Rectal smooth muscle tissue (tissue), 1 donor: ENCODE data around the gene FAM193B.
A peak's percentile ranks its signal among the peaks of the same experiment; 100 is the strongest.

Experiments used
- H3K27ac ChIP-seq: one replicate; pipeline ENCODE4 v1.7.0; 2013; ENCODE audit warnings: low read depth, low read length, inconsistent platforms
- H3K27me3 ChIP-seq: one replicate; pipeline ENCODE4 v1.7.0; 2013; ENCODE audit warnings: low read length; ENCODE audit not compliant: control insufficient read depth, insufficient read depth
- H3K36me3 ChIP-seq: one replicate; pipeline ENCODE4 v1.7.0; 2013; ENCODE audit warnings: low read length; ENCODE audit not compliant: control insufficient read depth, insufficient read depth
- H3K4me1 ChIP-seq: one replicate; pipeline ENCODE4 v1.7.0; 2013; ENCODE audit warnings: low read length; ENCODE audit not compliant: control insufficient read depth, insufficient read depth
- H3K4me3 ChIP-seq: one replicate; pipeline ENCODE4 v1.7.0; 2013; ENCODE audit warnings: low read length
- H3K9ac ChIP-seq: one replicate; pipeline ENCODE4 v1.7.0; 2013; ENCODE audit warnings: low read length

FAM193B gene

GRCh38 chr5:177508221-177508611, 46.1 kb downstream of the FAM193B start:
- no peak overlapping the region for H3K27ac ChIP-seq
- H3K9ac ChIP-seq, result no peak overlapping the region
- H3K36me3 ChIP-seq, result peaks cover 14% of the 10 kb centered on the region
- H3K27me3 ChIP-seq, result no peaks in the 10 kb centered on the region
- H3K4me3 ChIP-seq, result peak overlapping the region; percentile 34
- H3K4me1 ChIP-seq, result no peaks in the 10 kb centered on the region

GRCh38 chr5:177507596-177508220, 46.7 kb downstream of the FAM193B start:
- no peak overlapping the region for H3K9ac ChIP-seq
- no peaks in the 10 kb centered on the region for H3K4me1 ChIP-seq
- H3K36me3 ChIP-seq, result peaks cover 11% of the 10 kb centered on the region
- no peaks in the 10 kb centered on the region for H3K27me3 ChIP-seq
- peak overlapping the region; percentile 17 for H3K4me3 ChIP-seq
- H3K27ac ChIP-seq, result no peak overlapping the region

DNA sequence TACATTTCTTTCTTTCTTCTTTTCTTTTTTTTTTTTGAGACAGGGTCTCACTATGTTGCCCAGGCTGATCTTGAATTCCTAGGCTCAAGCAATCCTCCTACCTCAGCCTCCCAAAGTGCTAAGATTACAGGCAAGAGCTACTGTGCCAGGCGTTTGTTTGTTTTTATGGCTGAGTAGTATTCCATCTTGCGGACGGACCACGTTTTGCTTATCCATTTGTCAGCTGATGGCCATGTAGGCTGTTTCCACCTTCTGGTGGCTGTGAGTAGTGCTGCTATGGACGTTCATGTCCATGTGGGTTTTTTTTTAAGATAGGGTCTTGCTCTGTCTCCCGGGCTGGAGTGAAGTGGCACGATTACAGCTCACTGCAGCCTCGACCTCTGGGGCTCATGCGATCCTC, 47.2 kb downstream of the FAM193B start:
- Histone ChIP-seq H3K27ac (no peak overlapping the region), H3K4me1 (no peaks in the 10 kb centered on the region), H3K27me3 (no peaks in the 10 kb centered on the region), H3K4me3 (no peak overlapping the region), H3K9ac (no peak overlapping the region), H3K36me3 (peaks cover 11% of the 10 kb centered on the region)

DNA sequence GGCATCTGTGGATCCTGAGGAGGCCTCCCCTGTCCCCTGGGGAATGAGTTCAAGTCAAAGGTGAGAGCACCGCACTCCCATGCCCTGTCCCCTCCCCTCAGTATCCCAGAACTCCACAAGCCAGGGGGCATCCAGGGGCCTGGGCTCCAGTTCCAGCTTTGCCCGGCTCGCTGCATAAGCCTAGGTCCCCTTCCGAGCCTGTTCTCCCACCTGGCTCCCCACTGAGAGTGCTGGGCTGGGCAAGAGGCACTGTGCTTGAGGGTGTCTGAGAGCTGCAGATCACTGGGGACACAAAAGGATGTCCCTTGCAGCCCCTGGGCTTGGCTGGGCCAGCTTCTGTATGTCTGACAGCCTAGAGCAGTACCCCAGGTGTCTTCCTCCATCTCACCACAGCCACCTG, 49.3 kb downstream of the FAM193B start:
- Histone ChIP-seq H3K36me3 (no peaks in the 10 kb centered on the region), H3K27me3 (no peaks in the 10 kb centered on the region), H3K27ac (no peak overlapping the region), H3K4me3 (no peak overlapping the region), H3K9ac (no peak overlapping the region), H3K4me1 (no peaks in the 10 kb centered on the region)

DNA sequence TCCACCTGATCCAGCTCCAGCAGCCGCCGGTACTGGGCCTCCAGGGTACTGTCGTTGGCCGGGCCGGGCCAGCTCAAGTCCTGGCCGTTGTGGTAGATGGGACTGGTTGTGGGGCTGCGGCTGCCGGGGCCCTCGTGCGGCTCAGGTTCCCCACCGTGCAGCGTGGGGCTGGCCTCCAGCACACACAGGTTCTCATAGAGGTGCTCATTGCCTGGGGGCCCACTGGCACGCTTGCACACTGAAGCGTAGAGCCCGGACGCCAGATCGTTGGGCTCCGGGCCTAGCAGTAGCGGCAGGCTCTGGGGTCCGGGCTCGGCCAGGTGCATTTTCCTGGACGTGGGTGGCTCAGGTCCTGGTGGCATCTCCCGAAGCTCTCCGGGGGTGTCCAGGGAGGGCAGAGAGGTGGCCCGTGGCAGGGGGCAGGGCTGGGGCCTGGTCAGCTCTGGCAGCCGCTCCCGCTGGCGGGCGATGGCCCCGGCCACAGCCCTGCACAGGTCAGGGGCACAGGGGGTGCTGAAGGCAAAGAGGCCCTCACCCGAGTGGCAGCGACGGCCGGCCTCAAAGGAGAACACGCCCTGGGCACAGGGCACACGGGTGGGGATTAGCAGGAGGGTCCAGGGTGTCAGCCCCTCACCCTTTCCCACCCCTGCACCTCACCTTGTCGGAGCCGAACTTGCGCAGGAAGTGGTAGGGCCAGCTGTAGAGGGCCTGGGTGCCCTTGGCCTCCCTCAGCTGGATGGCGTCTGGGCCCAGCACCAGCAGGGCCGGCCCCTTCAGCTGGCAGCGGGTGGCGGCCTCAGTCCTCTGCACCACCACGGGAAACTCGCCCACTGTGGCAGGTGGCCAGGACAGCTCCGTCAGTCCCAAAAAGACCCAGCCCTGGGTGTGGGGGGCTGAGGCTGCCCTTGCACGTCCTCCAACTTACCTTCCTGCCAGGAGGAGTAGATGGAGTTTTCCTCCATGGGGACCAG, 50.0 kb downstream of the FAM193B start:
- Histone ChIP-seq H3K4me3 (no peak overlapping the region), H3K27me3 (no peaks in the 10 kb centered on the region), H3K4me1 (no peaks in the 10 kb centered on the region), H3K9ac (no peak overlapping the region), H3K27ac (no peak overlapping the region), H3K36me3 (no peaks in the 10 kb centered on the region)

DNA sequence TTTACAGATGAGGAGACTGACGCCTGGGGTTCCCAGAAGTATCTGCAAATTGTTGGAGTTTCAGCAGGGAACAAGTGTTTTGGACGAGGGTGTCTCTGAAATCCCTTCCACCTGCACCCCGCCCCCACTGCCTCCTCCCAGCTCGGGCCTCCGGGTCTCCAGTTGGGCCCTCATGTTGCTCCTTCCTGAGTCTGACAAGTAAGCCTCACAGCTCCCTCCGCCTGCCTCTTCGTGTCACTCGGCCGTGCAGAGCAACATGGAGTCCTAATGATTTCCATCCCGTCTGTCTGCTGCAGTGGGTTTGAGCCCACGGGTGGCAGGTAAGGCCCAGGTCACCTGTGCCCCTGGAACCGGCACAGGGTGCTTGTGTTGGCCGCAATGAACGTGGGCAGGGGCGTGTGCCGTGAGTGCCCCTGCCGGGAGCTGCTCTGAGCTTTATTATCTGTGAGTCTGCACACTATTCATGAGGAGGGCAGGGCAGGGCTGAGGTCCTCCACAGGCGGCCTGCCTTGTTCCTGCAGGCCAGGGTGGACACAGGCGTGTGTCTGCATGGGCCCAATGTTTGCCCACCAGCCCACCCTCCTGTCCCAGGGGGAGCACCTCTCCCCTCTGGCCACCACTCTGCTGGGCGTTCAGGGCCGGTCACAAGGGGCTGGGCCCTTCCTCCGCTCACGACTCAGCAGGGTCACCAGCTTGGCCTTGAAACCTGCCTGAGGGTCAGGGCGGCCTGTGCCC, 50.8 kb downstream of the FAM193B start:
- H3K4me1 ChIP-seq, result no peaks in the 10 kb centered on the region
- peaks cover under 1% of the 10 kb centered on the region for H3K27me3 ChIP-seq
- H3K36me3 ChIP-seq, result no peaks in the 10 kb centered on the region
- H3K9ac ChIP-seq, result no peak overlapping the region
- H3K4me3 ChIP-seq, result no peak overlapping the region
- H3K27ac ChIP-seq, result no peak overlapping the region

DNA sequence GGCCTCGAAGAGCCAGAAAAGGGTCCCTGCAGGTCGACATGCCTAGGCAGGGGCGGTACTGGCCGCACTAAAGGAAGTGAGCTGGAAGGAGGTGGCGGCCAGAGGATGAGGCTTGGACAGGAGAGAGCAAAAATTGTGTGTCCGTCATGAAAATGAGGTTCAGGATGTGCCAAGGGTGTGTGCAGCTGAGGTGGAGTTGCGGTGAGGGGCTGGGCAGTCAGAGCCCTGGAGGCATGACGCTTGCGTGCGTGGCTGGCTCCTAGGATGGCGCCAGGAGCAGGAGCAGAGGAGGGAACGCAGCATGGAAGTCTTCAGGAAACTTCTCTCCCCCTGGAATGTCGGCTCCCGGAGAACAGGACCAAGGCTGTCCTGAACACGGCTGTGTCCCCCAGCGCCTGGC, 51.5 kb downstream of the FAM193B start:
- Histone ChIP-seq H3K27ac (no peak overlapping the region), H3K27me3 (peaks cover 4% of the 10 kb centered on the region), H3K9ac (no peak overlapping the region), H3K4me3 (no peak overlapping the region), H3K4me1 (peaks cover 4% of the 10 kb centered on the region), H3K36me3 (no peaks in the 10 kb centered on the region)

DNA sequence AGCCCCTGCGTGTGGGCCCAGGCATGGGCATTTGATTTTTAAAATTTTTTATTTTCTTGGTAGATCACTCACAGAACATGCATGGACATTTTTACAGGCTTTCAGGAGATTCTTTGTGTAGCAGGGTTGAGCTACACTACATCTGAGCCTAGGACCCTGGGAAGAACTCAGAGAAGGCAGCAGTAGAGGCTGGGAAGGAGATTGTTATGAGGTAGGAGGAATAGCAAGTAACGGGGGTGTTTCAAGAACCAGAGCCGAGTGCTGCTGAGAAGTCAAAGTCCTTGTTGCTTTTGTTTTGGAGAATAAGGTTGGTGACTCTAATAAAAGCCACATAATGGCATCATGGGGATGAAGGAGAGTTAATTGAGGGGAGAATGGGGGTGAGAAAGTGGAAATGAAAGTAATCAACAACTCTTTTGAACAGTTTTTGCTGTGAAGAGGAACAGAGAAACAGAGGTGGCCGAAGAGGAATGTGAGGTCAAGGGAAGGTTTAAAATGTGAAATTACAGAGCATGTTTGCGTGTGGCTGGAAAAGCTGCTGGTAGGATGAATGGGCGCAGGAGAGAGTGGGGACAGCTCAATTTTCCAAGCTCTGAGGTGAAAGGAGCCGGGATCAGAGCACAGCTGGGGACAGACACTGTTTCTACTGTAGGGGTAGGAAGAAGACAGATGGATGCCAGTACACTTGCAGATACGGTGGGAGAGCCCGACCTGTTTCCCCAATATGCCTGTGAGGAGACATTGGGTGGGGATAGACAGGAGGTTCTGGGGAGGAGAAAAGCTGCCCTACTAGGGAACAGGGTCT, 52.3 kb downstream of the FAM193B start:
- Histone ChIP-seq H3K9ac (no peak overlapping the region), H3K27me3 (peaks cover 4% of the 10 kb centered on the region), H3K36me3 (no peaks in the 10 kb centered on the region), H3K4me1 (peaks cover 4% of the 10 kb centered on the region), H3K4me3 (no peak overlapping the region), H3K27ac (no peak overlapping the region)

DNA sequence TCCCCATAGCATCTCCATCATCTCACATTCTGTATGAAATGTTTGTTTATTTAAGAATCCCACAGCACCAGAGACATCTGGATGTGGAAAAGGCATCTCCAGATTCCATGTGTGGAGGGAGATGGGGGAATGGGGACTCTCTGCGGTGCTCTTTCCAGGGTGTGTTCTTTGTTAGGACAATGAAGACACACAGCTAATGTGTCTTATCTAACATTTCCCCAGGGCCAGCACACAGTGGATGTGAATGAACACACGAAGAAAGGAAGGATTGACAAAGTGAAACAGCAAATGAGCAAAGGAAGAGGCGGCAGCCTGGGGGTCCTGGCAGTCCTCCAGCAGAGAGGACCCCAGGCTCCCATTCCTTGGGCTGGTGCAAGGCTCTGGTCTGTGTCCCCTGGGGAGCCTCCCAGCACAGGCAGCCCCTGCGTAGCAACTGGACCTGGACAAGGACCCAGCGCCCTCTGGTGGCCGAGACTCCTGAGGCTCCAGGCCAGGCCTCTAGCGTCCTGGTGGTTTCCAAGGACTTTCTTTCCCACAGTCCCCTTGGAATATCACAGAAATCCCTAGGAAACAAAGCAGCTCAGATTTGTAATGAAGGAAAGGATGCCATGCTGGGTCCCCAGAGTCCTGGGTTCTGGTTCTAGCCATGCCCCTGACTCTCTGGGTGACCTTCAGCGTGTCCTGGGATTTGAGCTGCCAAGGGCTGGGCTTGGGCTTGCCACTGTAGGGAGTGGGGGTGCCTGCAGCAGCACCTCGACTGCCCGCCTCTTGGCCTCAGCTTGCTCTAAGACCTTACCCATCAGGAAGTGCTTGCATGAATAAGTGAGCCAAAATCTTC, 53.5 kb downstream of the FAM193B start:
- Histone ChIP-seq H3K27ac (no peak overlapping the region), H3K36me3 (peaks cover 2% of the 10 kb centered on the region), H3K4me3 (no peak overlapping the region), H3K4me1 (peaks cover 6% of the 10 kb centered on the region), H3K27me3 (peaks cover 4% of the 10 kb centered on the region), H3K9ac (no peak overlapping the region)

DNA sequence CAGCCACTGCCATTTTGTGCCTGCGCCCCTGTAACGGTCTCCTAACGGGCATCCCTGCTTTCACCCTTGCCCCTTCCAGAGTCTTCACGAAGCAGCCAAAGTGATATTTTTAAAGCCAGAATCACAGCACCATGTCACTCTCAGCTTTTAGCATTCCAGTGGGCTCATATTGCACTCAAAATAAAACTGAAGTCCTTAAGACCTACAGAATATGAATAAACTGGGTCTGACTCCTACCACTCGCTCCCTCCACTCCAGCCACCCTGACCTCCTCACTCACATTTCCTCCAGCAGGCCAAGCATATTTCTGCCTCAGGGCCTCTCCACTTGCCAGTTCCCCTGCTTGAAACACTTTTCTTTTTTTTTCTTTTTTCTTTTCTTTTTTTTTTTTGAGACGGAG, 54.5 kb downstream of the FAM193B start:
- Histone ChIP-seq H3K4me1 (peaks cover 13% of the 10 kb centered on the region), H3K27me3 (peaks cover 4% of the 10 kb centered on the region), H3K9ac (no peak overlapping the region), H3K36me3 (peaks cover 2% of the 10 kb centered on the region), H3K4me3 (no peak overlapping the region), H3K27ac (no peak overlapping the region)

DNA sequence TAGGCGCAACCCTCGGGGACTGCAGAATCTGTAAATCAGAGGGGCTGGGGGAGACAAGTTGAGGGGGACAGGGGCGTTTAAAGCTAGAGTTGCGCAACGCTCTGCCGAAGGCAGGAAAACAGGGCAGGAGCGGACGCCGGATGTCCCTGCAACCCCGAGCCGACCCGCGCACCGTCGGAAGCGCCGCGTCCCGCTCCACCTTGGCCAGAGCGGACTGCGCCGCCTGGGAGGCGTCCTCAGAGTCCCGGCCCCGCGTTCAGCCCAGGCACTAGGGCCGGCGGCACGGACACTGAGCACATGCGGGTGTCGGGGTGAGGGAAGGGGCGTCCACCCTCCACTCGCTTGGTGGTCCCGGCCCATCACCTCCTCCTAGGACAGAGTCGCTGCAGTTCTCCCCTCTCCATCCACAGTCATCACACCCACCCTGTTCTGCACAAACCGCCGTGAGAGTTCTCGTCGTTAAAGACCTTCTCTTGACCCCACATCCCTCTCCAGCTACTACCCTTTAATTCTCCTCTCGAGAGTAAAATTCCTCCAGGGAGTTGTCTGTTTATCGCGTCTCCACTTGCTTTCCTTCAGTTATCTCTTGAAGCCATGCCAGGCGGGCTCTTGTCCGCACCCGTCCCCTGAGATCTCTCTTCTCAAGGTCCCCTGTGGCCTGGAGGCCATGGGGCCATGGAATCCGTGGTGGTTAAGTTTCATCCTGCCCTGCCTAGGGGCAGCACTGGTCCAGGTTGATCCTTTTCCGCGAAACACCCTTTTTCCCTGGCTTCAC, 56.2 kb downstream of the FAM193B start:
- H3K9ac ChIP-seq, result peak overlapping the region; percentile 34
- H3K27me3 ChIP-seq, result peaks cover 4% of the 10 kb centered on the region
- peaks cover 24% of the 10 kb centered on the region for H3K4me1 ChIP-seq
- peak overlapping the region; percentile 76 for H3K4me3 ChIP-seq
- peaks cover 2% of the 10 kb centered on the region for H3K36me3 ChIP-seq
- H3K27ac ChIP-seq, result peak overlapping the region; percentile 99
